Measurements from ENCODE around the gene TMEM169. TPM values are rescaled to one million over a fixed set of nuclear protein-coding genes. Genes with fewer than 3 reads are reported as not detected.

Gene TMEM169
- total and polyA plus RNA-seq, 2 of the 13 experiments (the other 11 are each of a cell fraction or from before 2014, with no cell fraction given), result 1.5 to 4.5 TPM

- no peak for TF ChIP-seq ZNF407 (CRISPR knock-in tag; IDR thresholded peaks at IDR 0.05; ENCODE audit: not compliant biosample characterization)
- no peak for TF ChIP-seq TRIM22 (IDR thresholded peaks at IDR 0.05)
- no peak for TF ChIP-seq ZNF18 (CRISPR knock-in tag; IDR thresholded peaks at IDR 0.05; ENCODE audit: insufficient replicate concordance)
- TF ChIP-seq ZNF12 (CRISPR knock-in tag; IDR thresholded peaks at IDR 0.05), result no peak
- no peak for TF ChIP-seq CENPBD1 (CRISPR knock-in tag; IDR thresholded peaks at IDR 0.05; ENCODE audit: borderline replicate concordance, low read depth)
- TF ChIP-seq TARDBP (CRISPR knock-in tag; IDR thresholded peaks at IDR 0.05), result no peak
- no peak for TF ChIP-seq RBM39 (IDR thresholded peaks at IDR 0.05; ENCODE audit: low read depth, low read length, poor library complexity, severe bottlenecking)
- TF ChIP-seq REST (IDR thresholded peaks at IDR 0.05; ENCODE audit: borderline replicate concordance in 1 of 2, low read depth in 1 of 2, low read length in 2 of 2), result no peak
- no peak for TF ChIP-seq ZNF331 (CRISPR knock-in tag; IDR thresholded peaks at IDR 0.05)
- TF ChIP-seq SRSF9 (IDR thresholded peaks at IDR 0.05; ENCODE audit: borderline replicate concordance, insufficient read depth, low read depth, low read length, poor library complexity, severe bottlenecking), result no peak
- no peak for TF ChIP-seq THAP7 (CRISPR knock-in tag; IDR thresholded peaks at IDR 0.05)
Observed at GRCh38 chr2:216069028-216069427, 12.7 kb upstream of the TMEM169 start (continued).
